Measurements from ENCODE around the gene U2SURP.
"Not testable (repeated sequence)": the region's sequence is repeated elsewhere in the genome, so short reads cannot be mapped to it uniquely, and the experiment has no call there.

The U2SURP gene

DNA sequence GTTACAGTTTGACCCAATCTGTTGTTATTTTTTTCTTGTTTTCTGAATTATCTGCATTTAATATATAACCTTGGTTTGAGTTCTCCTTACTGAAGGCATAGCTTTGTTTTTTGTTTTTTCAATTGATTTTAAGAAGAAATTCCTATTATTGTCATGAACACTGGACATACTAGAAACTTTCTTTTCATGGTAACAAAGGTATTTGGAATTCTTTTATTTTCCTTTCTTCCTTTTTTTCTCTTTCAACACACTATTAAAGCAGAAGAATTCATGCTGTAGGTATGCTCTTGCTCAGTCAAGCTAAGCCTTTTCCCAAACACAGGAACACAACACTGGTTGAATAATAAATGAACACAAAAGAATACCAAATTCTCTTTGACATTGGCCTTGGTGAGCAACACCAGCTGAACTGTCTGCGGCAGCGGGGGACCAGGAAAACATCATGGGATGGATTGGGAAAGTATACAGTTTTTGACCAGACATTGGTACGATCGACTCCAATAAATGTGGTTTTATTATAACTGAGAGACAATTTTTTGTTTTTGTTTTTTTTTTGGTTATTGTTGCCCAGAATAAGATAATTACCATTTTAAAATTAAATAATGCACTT, 23.1 kb downstream of the U2SURP start:
- no peak for DNase-seq

DNA sequence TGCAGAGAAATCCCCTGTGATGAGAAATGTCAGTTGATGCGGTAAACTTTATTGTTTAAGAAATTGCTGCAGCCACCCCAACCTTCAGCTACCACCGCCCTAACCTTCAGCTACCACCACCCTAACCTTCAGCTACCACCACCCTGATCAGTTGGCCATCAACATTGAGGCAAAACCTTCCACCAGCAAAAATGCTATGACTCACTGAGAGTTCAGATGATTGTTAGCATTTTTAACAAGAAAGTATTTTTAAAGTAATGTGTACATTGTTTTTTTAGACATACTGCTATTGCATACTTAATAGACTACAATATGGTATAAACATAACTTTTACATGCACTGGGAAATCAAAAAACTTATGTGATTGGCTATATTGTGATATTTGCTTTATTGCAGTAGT, 30.0 kb downstream of the U2SURP start:
- no peak for DNase-seq

- not testable (repeated sequence) for DNase-seq
These were observed 30.5 kb downstream of the U2SURP start for GRCh38 chr3:143031796-143032387.

DNA sequence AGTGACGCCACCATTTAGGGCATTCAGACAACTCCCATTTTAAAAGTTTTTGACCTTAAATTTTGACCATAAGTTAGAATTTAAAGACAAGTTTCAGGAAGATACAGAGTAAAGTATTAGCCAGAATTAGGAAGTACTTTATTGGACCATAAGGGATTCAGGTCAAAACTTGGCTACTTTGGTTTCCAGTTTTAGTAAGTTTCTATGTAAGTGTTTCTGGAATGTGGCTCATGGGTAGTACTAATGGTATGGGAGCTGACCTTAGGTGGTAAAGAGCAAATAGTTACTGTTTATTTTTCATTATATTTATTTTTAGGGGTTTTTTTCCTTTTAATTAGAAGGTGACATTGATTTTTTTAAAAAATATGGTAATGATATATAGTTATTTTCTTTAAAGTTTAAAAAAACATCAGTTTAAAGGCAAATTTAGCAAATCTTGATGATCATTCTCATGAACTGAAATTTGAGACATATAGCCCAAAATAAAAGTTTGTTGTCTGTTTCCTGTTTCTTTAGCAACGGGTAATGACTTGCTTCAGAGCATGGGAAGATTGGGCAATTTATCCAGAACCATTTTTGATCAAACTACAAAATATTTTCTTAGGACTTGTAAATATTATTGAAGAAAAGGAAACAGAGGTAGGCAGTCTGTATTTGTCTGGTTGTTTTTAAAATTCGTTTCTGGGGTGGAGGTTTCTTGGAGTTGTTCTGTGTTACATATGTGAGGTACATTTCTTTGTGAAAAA, 34.3 kb downstream of the U2SURP start:
- no peak for DNase-seq

DNA sequence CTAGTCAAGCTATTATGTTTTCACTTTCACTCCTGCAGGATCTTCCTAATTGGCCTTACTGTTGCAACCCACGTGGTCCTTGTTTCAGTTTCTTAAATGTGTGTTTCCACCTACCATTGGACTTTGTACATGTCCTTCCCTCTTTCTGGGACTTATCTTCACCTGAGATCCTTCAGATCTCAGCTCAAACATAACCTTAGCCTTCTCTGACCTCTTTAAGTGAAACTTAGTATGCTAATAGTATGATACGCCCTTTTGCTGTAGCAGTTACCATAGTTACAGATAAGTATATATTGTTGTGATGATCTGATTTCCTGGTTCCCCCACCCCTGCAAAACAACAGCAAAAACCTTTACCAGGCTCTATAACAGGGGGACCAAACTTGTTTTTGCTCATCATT, 35.2 kb downstream of the U2SURP start:
- DNase-seq = no peak

DNA sequence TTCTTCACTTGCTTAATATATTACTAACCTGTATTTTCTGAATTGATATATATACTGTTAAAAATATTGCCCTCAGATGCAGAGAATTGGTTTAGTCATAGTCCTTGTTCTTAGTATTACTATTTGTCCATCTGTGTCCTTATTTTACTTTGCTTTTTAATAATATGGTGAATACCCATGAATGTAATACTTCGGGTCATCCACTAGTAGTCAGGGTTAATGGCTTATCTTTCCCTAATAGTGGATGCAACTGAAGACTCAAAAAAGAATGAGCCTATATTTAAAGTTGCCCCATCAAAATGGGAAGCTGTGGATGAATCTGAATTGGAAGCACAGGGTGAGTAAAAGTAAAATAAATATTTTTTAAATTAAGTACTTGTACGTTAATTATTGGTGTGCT, 36.5 kb downstream of the U2SURP start:
- DNase-seq = no peak

DNA sequence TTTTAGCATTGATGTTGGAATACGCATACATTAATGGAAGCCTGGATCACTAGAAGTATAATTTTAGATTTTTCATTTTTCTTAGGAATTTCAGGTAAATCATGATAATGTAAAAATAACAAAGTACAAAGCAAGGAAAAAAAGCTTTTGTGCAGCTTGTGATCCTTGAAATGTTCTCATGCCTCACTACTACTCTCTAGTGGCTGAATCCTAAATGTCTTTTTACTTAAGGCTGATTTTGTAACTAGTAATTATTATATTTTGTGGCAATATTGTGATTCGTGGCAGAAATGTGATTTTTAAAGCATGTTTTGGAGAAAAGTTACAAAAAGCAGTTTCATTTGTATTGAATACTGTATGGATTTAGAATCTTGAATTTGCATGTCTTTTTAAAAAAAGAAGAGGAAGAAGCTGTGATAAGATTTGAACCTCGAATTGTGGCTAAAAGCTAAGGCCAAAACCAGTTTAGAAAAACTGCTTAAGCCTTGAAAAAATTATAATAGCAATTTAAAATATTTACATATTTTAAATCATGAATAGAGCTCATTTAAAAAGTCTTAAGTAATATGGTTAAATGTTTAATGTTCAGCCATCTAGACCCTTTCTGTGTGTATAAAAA, 39.0 kb downstream of the U2SURP start:
- DNase-seq = no peak

GRCh38 chr3:143041903-143042302, 40.5 kb downstream of the U2SURP start:
- no peak for DNase-seq

GRCh38 chr3:143045639-143046038, 44.3 kb downstream of the U2SURP start:
- no peak for DNase-seq

DNA sequence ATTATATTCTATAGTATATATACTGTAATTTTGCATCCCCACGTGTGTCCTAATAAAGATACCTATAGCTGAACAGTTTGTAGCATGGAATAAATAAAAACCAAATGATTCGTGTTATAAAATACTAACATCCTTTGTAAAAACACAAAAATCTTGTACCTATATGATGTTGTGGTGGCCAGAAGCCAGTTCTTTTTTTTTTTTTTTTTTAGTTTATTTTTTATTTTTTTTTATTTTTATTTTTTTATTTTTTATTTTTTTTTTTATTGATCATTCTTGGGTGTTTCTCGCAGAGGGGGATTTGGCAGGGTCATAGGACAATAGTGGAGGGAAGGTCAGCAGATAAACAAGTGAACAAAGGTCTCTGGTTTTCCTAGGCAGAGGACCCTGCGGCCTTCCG, 44.7 kb downstream of the U2SURP start:
- DNase-seq = not testable (repeated sequence)

- DNase-seq = no peak
These were observed 52.6 kb downstream of the U2SURP start for GRCh38 chr3:143054011-143054410.

DNA sequence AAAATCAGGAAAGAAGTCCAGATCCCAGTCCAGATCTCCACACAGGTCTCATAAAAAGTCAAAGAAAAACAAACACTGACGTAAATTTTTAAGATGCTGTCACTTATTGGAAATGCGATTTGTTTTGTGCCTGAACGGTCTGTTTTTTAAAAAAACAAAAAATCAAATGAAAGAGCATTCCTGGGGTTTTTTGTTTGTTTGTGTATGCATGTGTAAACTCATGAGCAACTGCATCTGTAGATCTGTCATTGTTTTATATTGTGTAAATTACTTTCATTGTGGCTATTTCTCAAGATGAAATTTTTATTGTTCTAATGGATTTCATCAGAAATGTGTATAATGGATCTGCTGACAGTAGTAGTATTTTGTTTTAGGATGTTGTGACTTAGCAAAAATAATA, 55.0 kb downstream of the U2SURP start:
- no peak for DNase-seq

DNA sequence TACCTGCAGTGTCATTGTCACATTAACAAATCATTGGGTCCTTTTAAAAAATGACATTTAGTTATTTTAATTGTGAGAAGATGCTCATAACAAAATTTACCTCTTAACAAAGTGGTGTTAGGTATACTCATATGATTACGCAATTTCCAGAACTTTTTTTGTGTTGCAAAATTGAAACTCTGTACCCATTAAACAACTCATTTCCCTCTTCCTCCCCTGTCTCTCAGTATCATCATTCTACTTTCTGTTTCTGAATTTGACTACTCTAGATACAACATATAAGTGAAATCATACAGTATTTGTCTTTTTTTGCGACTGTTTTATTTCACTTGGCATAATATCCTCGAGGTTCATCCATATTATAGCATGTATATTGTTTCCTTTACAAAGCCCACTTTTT, 59.5 kb downstream of the U2SURP start:
- DNase-seq = no peak

- no peak for DNase-seq
These were observed 61.6 kb downstream of the U2SURP start for GRCh38 chr3:143063018-143063417.

DNA sequence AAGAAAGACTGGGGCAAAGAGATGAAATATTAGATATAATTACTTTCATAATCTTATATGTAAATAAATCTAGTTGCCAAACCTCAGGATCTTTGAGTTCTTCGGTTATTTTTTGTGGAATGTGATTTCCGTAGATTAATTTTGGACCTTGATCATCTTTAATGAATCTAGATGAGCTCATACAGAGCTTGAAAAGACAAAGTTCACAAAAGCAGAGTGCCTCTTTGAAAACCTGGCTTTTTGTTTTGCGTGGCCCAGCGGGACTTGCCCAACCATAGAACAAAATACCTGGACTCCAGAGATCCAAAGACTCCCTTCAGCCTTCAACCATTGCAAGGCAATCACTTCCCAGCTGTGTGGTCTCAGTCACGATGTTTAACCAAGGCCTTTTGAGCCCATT, 63.4 kb downstream of the U2SURP start:
- DNase-seq = no peak

- no peak for DNase-seq
These were observed 64.0 kb downstream of the U2SURP start for GRCh38 chr3:143065364-143065763.

DNA sequence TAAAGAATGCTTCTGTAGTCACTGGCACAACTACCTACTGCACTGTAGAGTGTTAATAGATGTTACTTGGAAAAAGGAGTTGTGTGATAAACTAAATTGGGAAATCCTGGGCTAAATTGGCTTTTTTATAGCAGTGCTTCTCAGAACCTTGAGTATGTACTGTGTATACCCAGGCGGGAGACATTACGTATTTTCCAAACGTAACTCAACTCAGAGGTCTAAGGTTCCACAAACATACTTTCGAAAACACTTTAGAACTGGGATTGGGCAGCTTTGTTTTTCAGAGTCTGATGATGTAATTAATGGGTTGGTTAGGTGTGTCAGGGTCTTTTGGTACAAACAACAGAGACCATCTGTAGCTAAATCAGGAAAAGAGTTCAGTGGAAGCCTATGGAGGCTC, 64.7 kb downstream of the U2SURP start:
- DNase-seq = no peak

DNA sequence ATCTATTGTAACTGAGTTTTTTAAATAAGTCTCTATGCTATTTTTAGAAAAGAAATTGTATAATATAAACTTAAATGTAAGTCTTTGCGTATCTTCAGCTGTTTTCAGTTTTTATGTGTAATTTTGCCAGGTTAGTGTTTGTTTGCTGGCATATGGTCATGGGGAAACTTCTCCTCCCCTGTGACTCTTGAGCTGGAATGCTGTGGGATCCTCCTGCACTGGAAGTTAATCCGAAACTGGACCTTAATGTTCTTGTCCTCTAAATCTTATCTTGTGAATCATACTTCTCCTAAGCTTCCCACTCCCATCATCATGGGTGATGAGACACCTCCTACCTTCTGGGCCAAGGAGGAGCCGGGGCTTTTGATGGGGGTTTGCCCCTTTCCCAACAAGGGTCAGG, 65.8 kb downstream of the U2SURP start:
- no peak for DNase-seq

DNA sequence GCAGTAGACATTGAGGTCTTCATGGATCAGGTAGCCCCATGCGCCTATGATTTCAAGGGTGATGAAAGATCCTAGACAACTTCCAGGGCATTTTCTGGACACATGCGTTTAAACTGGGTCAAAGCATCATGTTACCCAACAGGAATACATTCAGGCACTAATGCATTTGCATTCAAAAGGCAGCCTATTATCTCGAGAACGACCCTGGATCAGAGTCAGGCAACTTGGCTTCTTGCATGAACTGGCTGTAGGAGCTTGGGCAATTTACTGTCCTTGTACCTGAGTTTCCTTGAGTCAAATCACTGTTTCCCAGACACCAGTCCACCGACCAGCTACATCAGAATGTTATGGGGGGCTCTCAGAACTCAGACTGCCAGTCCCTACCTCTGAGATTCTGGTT, 66.7 kb downstream of the U2SURP start:
- DNase-seq = no peak

DNA sequence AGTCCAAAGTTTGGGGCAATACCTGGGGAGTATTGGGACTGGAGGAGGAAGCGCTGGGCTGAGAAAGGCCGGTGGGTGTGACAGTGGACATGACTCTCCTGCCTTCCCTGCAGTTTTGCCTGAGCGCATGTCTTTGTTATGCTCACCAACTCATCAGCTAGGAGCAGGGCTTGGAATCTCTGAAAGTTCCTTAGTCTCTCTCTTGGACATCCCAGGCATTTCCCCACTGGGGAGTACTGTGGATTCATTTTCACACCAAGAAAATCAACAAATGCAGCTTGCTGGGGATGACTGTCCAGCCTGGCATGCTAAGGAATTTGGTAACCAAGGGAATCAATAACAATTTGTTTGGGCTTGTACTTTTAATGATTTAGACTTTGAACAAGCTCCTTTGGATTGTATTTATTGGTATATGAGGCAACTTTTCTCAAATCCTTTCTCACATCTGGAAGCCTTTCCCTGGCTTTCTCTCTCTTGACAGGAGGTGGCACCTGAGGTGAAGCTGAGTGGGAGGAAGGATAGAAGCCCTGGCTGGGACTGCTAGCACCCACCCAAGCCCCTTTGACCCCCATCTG, 69.7 kb downstream of the U2SURP start:
- no peak for DNase-seq

DNA sequence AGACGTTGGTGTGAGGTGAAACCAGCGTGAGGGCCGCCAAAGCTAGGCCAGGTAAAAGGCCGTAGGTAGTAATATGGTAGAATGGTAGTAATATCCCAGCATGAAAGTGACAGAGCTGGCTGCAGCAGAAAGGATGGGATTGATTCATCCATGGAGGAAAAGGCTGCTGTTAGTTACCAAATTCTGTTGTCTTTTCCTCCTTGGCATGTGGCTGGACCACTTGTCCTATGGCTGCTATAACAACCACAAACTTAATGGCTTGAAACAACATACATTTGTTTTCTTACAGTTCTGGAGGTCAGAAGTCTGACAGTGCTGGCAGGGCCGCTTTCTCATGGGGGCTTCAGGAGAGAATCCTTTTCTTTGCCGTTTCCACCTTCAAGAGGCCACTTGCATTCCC, 70.4 kb downstream of the U2SURP start:
- no peak for DNase-seq

DNA sequence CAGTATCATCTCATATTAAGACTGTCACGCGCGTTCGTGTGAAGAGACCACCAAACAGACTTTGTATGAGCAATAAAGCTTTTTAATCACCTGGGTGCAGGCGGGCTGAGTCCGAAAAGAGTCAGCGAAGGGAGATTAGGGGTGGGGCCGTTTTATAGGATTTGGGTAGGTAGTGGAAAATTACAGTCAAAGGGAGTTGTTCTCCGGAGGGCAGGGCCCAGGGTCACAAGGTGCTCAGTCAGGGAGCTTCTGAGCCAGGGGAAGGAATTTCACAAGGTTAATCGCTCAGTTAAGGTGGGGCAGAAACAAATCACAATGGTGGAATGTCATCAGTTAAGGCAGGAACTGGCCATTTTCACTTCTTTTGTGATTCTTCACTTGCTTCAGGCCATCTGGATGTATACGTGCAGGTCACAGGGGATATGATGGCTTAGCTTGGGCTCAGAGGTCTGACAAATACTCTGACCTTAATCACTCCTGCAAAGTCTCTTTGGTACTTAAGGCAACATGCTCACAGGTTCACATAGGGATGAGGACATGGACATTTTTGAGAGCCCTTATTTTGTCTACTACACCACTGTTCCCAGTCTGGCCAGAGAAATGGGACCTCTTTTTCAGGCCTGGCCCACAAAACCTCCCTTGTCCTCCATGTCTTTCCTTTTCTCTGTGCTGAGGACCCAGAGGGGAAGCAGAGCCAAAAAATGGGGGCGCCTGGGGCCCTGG, 71.1 kb downstream of the U2SURP start:
- not testable (repeated sequence) for DNase-seq

GRCh38 chr3:143073541-143073940, 72.2 kb downstream of the U2SURP start:
- not testable (repeated sequence) for DNase-seq

Data from activated naive CD4-positive, alpha-beta T cell treated with Interleukin-2 at 50 U/mL for 16 hours (primary cell).